Stimulated activated CD4-positive, alpha-beta T cell treated with anti-CD3 and anti-CD28 coated beads, Interleukin-4, amount 100 ng/mL, for 1 hour (primary cell): Measurements from ENCODE around the gene PRDM12.

Source experiments
- DNase-seq: peaks from one replicate; pipeline ENCODE4 v3.0.0-alpha.2; 2020

The PRDM12 gene

DNA sequence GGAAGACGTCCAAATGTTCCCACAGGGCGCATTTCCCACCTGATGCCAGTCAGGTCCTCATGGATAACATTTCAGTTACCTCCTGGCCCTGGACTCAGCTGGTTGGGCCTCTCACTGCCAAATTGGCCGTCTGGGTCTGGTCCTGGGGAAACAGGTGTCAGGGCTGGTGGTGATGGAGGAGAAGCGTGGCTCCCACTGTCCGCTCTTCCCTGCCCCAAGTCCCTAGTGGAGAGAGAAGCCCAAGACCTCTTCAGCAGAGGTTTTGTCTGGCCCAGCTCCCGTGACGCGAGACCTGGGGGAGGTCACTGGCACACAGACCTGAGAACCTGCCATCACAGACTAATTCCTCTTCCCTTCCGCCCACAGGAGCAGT, 27.8 kb upstream of the PRDM12 start:
- DNase-seq = no peak

DNA sequence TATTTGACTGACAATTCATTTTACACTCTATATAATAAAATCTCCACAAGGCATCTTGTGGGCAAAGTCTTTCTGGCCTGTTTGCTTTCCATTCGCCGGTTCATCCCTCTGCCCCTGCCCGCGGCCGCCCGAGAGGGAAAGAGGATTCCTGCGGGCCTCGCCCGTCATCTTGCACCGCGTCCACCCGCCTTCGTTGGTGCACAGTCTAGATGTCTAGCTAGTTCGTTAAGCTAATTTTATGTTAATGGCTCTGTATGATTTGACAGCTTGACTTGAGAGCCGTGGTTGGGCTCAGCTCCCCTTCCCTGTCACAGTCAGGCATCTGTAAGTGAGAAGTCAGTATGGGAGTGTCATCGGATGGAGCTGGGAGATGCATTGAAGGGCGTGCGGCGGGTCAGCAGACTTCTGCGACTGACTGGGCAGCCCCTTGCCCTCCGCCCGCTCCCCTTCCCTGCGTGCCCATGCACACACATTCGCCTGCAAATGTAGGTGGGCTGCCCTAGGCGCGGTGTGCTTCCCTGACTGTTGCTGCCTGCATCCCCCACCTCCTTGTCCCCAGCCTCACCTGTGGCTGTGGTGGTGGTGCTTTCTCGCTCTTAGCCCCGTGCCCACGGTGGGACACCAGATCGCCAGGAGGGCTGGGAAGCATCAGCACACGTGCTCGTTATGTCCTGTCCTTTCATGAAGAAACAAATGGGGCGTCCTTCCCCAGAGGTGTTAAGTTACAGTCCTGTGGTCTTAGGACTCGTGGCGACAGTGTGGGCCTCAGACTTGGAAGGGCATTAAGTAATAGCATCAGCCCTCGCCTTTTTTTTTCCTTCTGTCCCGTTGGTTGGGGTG, 25.9 kb upstream of the PRDM12 start:
- no peak for DNase-seq

DNA sequence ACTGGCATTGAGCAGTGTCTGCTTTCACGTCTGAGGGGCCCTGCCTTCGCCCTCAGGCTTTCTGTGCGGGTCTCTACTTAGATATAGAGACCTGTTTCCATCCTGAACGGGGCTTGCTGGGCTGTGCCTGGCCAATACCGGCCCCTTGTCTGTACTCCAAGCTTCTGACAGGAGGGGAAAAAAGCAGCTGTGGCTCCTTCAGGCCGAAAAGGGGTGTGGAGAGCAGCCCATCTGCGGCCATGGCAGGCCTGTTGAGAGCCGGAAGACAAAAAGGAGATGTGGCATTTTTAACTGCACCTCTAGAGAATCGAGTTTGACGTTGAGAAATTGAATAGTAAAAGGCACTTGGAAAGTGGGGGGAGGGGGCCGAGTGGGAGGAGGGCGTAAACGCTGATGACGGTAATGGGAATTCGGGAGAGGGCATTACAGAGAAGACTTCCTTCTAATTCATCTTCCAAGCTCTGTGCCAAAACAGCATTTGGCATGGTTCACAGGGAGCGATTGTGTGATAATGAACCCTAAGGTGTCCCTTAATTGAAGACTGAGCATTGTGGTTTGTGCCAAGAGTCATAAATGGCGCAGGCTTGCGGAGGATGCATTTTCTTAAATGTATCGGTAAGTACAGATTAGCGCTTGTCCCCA, 25.1 kb upstream of the PRDM12 start:
- DNase-seq = no peak

DNA sequence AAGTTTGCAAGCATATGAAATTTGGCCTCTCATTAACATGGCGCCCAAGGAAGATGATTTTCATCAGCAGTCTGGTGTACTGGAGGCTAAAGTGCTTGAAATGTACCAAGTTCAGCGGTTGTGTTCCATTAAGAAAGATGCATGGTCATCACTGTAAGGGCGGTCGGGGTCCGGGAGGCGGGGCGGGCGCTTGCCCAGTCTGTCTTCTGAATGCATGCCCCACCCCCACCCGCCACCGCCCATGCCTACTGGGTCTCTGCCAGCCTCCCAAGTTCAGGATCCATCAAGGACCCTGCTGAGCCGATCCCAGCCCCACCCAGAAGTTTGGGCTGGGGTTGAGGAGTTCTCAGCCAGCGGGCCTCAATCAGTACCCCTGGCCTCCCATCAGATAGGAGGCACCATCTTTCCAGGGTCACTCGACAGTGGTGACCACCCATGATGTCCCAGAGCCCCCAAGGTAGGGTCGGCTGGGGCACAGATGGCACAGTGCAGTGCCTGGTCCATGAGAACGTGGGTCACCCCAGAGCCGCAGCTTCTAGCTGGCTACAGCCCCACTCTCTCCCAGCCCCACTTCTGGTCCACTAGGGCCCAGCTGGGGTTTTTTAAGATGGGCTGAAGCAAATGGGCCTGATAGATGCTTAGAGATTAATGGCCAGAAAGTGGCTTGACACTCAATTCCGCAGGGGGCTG, 24.4 kb upstream of the PRDM12 start:
- DNase-seq = no peak

DNA sequence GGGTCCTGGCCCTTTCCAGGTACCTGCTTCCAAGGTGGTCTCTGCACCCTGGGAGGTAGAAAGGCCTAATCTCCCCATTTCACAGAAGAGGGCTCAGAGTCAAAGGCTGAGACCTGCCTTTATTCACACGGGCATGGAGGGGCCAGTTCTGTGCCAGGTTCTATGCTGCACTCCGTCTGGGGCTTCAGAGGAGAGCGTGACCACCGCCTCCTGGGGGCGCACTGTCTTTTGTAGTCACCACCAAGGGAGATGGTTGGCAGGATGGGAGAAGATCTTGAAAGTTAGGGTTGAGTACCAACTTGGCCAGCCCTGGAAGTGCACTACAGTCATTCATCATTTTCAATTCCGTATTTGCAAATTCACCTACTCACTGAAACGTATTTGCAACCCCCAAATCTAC, 23.7 kb upstream of the PRDM12 start:
- no peak for DNase-seq

DNA sequence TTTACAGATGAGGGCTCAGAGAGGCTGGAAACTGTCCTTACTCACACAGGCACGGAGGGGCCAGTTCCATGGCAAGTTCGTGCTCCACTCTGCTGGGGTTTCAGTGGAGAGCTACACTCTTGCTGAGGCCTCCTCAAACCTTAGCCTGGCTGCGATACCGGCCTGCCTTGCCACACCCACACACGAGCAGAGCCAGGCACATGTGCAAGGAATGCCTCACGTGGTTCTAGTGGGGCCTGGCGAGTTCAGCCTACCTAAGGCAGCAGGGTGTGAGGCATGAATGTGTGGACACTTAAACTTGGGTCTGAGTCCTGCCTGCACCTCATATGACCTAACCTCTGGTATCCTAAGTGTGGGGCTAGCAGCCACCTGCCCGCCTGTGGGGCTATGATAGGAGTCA, 21.5 kb upstream of the PRDM12 start:
- no peak for DNase-seq

DNA sequence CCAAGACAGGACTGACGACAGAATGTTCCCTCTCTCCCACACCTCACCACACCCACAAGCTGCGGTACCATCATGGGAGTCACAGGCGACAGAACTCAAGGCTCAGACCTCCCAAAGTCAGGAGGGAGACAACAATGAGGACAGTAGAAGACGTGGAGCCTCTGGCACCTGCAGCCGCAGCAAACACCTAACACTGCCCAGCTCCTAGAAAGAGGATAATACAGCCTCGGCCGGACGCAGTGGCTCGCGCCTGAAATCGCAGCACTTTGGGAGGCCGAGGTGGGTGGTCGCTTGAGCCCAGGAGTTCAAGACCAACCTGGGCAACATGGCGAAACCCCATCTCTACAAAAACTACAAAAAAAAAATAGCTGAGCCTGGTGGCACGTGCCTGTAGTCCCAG, 13.2 kb upstream of the PRDM12 start:
- no peak for DNase-seq

DNA sequence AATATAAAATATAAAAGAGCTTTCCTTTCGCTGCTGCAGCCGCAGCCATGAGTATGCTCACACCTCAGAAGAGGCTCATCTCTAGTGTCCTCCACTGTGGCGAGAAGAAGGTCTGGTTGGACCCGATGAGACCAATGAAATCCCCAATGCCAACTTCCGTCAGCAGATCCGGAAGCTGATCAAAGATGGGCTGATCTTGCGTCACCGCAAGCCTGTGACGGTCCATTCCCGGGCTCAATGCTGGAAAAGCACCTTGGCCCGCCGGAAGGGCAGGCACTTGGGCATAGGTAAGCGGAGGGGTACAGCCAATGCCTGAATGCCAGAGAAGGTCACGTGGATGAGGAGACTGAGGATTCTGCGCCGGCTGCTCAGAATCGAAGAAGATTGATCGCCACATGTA, 12.6 kb upstream of the PRDM12 start:
- no peak for DNase-seq

DNA sequence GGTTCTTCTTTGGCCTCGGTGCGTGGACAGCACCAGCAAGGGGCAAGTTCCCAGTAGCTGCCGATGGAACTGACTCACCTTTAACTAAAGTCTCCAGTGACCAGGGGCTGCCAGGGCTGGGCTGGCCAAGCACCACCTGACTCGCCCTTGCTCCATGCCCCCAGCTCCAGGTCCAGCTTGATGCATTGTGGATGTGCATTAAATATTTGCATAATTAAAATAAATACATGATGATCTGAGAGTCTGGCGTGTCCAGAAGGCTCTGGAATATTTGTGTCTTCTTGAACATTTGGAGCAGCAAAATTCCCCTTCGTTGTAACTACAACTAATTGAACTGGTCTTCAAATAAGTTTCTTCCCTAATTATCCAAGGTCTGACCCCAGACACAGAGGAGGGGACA, 9.5 kb upstream of the PRDM12 start:
- no peak for DNase-seq

DNA sequence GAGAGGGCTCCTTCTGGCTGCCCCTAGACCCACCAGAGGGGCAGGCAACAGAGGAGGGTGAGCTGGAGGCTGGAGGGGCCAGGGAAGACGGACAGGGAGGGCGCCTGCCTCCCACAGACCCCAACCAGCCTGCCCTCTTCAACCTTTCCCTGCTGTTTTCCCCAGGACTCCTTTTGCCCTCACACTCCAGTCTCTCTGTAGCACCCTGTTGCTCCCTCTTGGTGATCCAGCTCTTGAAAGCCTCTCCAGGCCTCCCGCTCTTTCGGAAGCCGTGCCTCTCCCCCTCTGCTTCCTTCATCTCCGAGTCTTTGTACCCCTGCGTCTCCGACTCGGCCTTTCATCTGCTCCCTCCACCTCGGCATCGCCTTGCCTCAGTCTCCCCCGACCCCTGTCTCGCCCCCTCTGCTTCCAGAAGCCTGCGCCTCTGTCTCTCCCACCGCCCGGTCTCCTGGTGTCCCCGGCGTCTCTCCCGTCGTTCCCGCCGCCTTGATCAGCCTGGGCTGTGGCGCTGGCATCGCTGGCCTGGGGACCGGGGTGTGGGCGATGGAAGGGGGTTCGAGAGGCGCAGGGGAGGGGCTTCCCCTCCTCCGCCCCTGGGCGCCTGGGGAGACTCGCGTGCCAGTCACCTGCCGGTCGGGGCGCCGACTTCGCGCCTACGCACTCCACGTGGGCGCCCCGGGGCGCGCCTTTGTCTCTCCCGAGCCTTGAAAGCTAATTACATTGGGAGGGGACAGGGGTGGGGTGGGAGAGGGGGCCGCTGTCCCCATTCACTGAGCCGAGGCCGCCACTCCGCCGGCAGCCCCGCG, 5.3 kb upstream of the PRDM12 start:
- no peak for DNase-seq

DNA sequence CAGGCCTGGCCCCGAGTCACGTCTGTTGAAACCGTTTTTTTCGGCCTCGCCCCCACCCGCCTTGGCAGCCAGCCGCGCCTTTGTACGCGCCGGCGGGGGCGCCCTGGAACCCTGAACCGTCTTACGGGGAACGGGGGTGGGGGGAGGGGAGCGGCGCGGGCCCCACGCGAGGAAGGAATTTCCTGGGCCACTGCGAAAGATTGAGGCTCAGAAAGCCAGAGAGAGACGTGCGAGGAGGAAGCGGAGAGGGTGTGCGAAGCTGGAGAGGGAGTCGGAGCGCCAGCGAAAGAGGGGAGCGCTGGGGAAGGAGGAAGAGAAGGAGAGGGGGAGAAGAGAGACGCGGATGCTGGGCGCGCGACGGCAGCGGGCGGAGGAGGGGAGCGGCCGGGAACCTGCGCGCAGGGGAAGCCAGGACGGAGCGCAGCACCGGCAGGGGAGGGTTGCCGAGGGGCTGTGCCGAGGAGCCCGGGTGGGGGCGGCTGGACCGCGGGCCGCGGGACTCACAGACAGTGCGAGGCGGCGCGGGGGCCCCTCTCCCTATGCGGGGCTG, 4.6 kb upstream of the PRDM12 start:
- no peak for DNase-seq

DNA sequence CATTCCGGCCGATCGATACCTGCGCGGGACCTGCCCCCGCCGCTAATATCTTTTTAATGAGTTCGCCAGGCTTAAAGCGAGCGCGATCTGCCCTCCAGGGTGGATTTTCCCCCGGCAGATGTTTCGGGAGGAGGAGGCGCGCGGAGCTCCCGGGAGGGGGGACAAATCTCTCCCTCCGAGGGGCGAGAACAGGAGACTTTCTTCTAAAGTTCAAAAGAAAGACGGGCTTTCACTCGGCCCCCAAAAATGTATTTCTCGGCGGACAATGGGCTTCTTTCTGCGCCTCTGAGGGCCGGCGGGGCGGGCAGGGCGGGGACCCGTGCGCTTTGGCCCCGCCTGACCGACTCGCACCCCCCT, 4.1 kb upstream of the PRDM12 start:
- DNase-seq = no peak

DNA sequence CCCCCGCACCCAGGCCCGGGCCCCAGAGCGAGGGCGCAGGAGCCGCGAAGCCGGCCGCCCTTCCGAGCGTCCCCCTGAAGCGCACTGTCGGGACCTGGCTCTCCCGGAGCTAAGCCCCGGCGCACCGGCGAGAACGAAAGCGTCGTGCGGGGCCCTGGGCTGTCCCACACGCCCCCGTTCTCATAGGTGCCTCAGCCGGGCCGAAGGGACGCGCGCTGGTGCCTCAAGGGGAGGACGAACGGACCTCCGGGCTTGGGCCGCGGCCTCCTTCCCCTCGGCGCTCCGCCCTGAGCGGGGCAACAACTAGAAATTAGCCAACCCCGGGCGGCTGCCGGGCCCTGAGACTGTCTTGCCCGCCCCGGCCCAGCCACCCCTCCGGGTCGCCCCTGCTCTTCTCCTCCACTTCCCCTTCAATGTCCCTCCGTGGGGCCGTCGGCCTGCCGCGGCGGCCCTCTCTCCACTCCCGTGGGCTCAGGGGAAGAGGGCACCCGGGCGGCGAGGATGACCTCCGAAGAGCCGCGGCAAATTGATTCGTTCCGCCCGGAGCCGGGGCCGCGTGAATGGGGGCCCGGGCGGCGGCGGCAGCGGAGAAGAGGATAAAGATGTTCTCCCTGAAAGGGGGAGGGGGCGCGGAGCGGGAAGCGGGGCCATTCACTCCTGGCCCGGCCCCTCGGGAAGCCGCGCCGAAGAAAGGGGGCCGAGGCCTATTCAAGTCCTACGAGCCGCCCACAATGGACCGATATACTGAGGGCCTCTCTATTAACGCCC, 3.5 kb upstream of the PRDM12 start:
- DNase-seq = no peak

DNA sequence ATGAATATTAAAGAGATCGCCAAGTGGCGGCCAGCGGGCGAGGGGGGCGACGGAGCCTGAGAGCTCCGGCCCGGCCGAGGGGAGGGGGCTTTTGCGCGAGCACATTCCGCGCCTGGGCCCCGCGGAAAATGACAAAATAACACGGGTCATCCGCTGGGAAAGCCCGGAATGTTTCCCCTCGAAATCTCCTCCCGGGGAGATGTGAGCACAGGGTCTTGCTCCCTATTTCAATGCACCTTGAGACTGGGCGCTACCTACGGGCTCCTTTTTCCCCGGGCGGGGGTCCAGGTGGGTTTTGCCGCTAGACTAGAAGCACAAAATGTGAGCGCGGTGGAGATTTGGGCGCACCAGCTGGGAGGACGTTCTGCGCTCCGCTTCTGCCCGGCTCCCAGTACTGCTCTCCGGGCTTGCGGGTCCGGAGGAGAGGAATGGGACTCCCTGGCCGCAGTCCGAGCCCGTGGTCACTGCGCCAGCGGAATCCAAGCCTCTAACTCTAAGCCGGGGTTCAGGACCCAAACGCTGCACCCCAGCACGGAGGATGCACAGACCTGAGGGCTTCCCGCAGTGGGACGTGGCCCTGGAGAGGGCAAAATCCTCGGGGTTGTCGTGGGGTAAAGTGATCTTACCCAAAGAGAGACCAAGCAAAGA, 2.8 kb upstream of the PRDM12 start:
- no peak for DNase-seq

DNA sequence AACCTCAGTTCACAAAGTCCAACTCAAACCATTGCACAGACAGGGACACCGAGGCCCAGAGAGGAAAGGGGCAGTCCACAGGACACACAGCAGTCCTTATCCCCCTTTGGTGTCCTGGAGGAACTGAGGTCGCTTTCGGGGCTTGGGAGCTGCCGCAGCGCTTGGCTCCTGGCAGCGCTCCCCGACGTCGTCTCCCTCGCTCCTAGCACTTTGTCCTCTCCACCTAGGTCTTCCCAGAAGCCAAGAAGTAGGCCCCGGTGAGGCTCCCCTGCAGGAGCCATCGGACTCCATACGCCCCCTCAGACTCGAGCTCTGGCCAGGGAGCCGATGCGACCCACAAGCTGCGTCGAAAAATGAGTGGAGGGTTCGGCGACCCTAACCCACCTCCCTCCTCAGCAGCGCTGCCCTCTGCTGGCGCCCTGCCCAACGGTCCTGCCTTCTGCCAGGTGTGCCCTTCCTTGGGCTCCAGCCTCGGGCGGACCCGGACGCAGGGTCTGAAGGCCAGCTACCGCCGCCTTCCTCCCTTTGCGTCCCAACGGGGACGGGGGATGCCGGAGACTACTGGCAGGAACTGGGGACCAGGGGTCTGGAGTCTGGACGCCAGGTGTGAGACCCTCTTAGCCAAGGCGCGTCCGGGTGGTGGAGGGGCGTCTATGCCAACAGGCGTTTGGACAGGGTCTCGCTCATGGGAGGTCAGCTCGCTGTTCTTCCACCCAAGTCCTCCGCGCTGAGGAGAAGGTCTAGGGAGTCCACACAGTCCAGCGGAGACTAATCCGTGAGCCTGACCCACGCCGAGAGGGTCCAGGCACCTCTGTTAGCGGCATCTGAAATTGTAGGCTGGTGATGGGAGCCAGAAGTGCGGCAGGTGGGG, 2.1 kb upstream of the PRDM12 start:
- DNase-seq = no peak

DNA sequence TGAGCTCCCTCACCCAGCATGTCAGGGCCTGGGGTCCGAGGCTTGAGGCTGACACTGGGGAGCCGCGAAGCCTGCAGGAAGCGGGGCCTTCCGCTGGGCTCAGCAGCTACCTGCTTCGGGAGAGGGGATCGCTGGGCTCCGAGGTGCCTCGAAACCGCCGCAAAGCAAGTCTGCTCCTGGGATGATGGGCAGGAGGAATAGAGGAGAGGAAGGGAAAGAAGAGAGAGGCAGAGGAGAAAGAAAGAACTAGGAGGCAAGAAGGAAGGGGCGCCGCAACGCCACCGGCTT, 1.5 kb upstream of the PRDM12 start:
- DNase-seq = no peak

DNA sequence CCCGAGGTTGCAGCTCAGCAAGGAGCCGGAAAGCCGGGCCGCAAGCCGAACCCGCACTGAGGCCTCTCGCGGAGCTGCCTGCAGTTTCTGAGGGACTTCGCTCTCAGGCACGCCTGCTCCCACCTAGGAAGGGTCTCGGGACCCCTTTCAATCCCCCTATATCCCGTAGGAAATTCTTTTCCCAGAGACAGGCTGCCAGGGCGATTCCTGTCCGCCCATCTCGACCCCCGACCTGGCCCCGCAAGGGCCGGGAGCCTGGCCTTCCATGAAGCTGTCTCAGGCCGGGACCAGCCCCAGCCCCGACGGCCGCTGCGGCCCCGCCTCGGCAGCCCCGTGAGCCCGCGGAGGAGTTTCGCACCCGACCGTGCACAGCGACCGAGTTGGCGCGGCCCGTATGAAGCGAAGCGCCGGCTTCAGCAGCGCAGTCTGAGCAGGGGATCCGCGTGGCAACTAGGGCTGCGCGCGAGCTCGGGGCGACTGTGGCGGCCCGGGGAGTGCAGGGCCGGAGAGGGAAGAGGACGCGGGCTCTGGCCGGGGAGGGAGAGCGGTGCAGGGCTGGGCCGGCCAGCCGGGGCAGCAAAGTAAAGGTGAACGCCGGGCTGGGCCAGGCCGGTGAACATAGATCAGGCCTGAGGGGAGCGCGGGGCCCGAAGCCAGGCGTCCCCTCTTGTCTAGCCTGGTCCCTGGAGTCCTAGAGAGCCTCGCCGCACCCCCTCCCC, 977 bp upstream of the PRDM12 start:
- DNase-seq = peak; percentile 30

DNA sequence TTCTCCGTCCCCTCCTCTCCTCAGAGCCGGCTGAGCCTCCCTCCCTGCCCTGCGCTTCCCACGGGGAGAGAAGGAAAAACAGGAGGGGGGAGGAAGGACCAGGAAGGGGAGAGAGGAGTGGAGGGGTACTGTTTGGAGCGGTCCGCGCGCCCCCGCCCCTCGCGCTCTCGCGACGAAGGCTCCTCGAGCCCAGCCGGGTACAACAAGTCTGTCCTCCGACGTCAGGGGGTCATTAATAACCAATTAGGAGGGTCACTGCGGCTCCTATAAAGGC, 480 bp upstream of the PRDM12 start:
- no peak for DNase-seq

DNA sequence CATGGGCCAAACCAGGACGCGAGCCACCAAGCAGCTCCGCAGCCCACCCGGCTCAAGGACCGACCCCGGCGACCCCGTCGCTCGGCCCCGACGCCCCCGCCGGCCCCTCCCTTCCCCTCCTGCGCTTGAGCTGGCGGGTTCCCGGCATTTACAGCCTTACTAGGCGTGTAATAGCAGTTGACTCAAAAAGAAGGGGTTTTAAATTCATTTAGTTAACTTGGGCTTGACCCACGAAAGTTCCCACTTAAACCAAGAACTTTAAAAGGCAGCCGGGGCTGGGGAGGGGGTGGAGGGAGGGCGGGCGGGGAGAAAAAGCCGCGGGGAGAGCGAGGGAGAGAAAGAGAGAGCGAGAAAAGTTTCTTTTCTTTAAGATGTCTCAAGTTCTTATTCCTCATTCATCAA, 636 bp downstream of the PRDM12 start:
- no peak for DNase-seq
